ENCODE results near the gene DNAJC15. TPM values are rescaled to one million over a fixed set of nuclear protein-coding genes. Genes with fewer than 3 reads are reported as not detected.
A peak's percentile ranks its signal among the peaks of the same experiment; 100 is the strongest.

DNAJC15 gene
- total RNA-seq, 1 experiment from 2014 or later = 2.4 TPM

DNA sequence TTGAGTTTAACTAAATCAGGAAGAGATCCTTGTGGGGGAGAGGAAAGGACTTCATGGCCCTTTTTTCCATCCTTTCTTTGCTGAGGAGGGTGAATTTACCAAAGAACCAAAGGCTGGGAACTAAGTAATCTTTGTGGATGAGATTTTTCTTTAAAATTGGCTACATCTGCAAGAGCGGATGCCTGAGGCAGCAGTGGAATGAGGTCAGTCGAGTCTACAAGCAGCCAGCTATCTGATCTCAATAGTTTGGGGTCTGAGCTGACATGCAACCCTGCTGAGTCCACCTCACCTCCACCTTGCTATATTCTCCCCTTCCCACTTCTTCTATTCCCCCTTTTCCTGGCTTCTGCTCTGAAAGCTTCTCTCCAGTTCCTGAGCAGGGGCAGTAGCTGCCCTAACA, 3.6 kb upstream of the DNAJC15 start:
- intact Hi-C loops (cut with micrococcal nuclease; ENCODE audit: unreplicated experiment) = no loop called here
- CTCF ChIA-PET = no interaction called here

DNA sequence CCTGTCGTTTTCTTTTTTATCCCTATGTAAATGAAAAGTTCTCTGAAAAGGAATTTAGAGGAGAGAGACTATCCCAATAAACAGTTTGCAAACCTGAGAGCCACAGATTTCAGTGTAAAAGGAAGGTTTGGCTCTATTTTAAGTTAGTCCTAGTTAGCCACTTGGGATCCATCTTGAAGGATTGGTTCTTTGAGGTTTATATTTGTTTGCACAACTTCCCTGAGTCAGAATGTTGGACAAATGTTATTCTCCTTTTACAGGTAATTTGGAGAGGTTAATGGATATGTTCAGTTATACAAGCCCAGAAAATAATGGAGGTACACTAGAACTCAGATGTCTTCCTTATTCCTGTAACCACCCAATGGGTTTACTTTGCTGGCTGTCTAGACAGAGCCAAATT, 2.6 kb upstream of the DNAJC15 start:
- no TSS peak for BruUV-seq (replicated peaks)
- no peaks in the 10 kb centered on the region for H3K9me3 ChIP-seq (ENCODE audit: low read depth, low read length, poor library complexity, severe bottlenecking)
- H3K4me1 ChIP-seq (ENCODE audit: insufficient read depth, low read length, poor library complexity, severe bottlenecking) = no peaks in the 10 kb centered on the region
- no peak overlapping the region for H3K27ac ChIP-seq (ENCODE audit: low read depth, low read length, poor library complexity, severe bottlenecking)
- H3K27me3 ChIP-seq (replicated peaks; ENCODE audit: insufficient read depth, low read depth, low read length, poor library complexity) = no peaks in the 10 kb centered on the region
- no peak overlapping the region for H3K4me3 ChIP-seq (ENCODE audit: low read depth, low read length, poor library complexity, severe bottlenecking)
- intact Hi-C loops (cut with micrococcal nuclease; ENCODE audit: unreplicated experiment) = no loop called here
- H3K36me3 ChIP-seq (ENCODE audit: insufficient read depth, low read length, poor library complexity, severe bottlenecking) = no peaks in the 10 kb centered on the region
- DNase-seq (ENCODE audit: low spot score) = no peak
- POLR2A ChIA-PET (ENCODE audit: low non-redundant PET) = no interaction called here
- CTCF ChIA-PET = no interaction called here
- TF ChIP-seq EZH2 (IDR thresholded peaks at IDR 0.05; ENCODE audit: borderline replicate concordance, low read depth, low read length, poor library complexity, severe bottlenecking) = no peak
- TF ChIP-seq, protein P1, sequence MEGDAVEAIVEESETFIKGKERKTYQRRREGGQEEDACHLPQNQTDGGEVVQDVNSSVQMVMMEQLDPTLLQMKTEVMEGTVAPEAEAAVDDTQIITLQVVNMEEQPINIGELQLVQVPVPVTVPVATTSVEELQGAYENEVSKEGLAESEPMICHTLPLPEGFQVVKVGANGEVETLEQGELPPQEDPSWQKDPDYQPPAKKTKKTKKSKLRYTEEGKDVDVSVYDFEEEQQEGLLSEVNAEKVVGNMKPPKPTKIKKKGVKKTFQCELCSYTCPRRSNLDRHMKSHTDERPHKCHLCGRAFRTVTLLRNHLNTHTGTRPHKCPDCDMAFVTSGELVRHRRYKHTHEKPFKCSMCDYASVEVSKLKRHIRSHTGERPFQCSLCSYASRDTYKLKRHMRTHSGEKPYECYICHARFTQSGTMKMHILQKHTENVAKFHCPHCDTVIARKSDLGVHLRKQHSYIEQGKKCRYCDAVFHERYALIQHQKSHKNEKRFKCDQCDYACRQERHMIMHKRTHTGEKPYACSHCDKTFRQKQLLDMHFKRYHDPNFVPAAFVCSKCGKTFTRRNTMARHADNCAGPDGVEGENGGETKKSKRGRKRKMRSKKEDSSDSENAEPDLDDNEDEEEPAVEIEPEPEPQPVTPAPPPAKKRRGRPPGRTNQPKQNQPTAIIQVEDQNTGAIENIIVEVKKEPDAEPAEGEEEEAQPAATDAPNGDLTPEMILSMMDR (conservative IDR thresholded peaks at IDR 0.05; ENCODE audit: low read depth, low read length) = no peak

More for the DNA sequence above, 3.6 kb upstream of the DNAJC15 start:
- no peaks in the 10 kb centered on the region for H3K27me3 ChIP-seq (replicated peaks; ENCODE audit: insufficient read depth, low read depth, low read length, poor library complexity)
- BruUV-seq (replicated peaks) = no TSS peak
- POLR2A ChIA-PET (ENCODE audit: low non-redundant PET) = no interaction called here
- DNase-seq (ENCODE audit: low spot score) = no peak
- H3K4me1 ChIP-seq (ENCODE audit: insufficient read depth, low read length, poor library complexity, severe bottlenecking) = no peaks in the 10 kb centered on the region
- no peak overlapping the region for H3K4me3 ChIP-seq (ENCODE audit: low read depth, low read length, poor library complexity, severe bottlenecking)
- TF ChIP-seq, protein P1 (conservative IDR thresholded peaks at IDR 0.05; ENCODE audit: low read depth, low read length) = no peak
- no peak for TF ChIP-seq EZH2 (IDR thresholded peaks at IDR 0.05; ENCODE audit: borderline replicate concordance, low read depth, low read length, poor library complexity, severe bottlenecking)
- H3K27ac ChIP-seq (ENCODE audit: low read depth, low read length, poor library complexity, severe bottlenecking) = no peak overlapping the region
- no peaks in the 10 kb centered on the region for H3K36me3 ChIP-seq (ENCODE audit: insufficient read depth, low read length, poor library complexity, severe bottlenecking)
- no peaks in the 10 kb centered on the region for H3K9me3 ChIP-seq (ENCODE audit: low read depth, low read length, poor library complexity, severe bottlenecking)

DNA sequence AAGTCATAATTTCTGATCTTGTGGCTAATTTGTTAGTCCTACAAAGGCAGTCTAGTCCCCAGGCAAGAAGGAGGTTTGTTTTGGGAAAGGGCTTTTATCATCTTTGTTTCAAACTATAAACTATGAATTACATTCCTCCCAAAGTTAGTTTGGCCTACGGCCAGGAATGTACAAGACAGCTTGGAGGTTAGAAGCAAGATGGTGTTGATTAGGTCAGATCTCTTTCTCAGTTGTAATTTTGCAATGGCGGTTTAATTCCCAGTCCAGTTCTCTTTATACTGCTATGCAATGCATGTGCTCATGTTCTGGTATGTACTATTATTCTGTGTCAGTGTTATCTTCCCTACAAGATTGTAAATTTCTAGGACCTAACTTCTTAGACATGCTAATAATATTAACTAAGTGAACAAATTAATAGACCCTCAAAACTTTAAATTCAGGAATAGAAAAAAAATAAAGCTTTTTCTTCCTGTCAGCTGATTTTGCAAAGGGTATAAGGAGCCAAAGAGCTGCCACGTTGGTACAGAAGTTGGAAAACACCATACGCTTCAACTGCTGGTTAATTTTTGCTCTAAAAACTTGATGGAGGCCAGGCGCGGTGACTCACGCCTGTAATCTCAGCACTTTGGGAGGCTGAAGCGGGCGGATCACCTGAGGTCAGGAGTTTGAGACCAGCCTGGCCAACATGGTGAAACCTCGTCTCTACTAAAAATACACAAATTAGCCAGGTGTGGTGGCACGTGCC, 1.3 kb upstream of the DNAJC15 start:
- Histone ChIP-seq H3K9me3 (ENCODE audit: low read depth, low read length, poor library complexity, severe bottlenecking) (no peaks in the 10 kb centered on the region), H3K4me1 (ENCODE audit: insufficient read depth, low read length, poor library complexity, severe bottlenecking) (no peaks in the 10 kb centered on the region), H3K27me3 (replicated peaks; ENCODE audit: insufficient read depth, low read depth, low read length, poor library complexity) (no peaks in the 10 kb centered on the region), H3K36me3 (ENCODE audit: insufficient read depth, low read length, poor library complexity, severe bottlenecking) (no peaks in the 10 kb centered on the region), H3K27ac (ENCODE audit: low read depth, low read length, poor library complexity, severe bottlenecking) (no peak overlapping the region), H3K4me3 (ENCODE audit: low read depth, low read length, poor library complexity, severe bottlenecking) (no peak overlapping the region)
- ChIA-PET POLR2A (ENCODE audit: low non-redundant PET) (no interaction called here), CTCF (no interaction called here)
- peak; percentile 10 for DNase-seq (ENCODE audit: low spot score)
- intact Hi-C loops (cut with micrococcal nuclease; ENCODE audit: unreplicated experiment) = no loop called here
- TF ChIP-seq, protein P1 (conservative IDR thresholded peaks at IDR 0.05; ENCODE audit: low read depth, low read length) = no peak
- TF ChIP-seq EZH2 (IDR thresholded peaks at IDR 0.05; ENCODE audit: borderline replicate concordance, low read depth, low read length, poor library complexity, severe bottlenecking) = no peak
- no TSS peak for BruUV-seq (replicated peaks)

Measured in A673 (cell line).